GM12878 (cell line): ENCODE results near the gene CYP4F3. TPM values are rescaled to one million over a fixed set of nuclear protein-coding genes. Genes with fewer than 3 reads are reported as not detected.
"Not testable (repeated sequence)": the region's sequence is repeated elsewhere in the genome, so short reads cannot be mapped to it uniquely, and the experiment has no call there.

Experiments used
- ATAC-seq: fragments of 200-7000 bp; cut with Tn5 transposase; 3 replicates; pipeline ENCODE4 v1.9.1; 2020; ENCODE audit warnings: mild to moderate bottlenecking, moderate library complexity
- BruUV-seq: library from RNA; stranded (reverse); fragments of 400-500 nt; replicated peaks from 2 replicates; lab custom pipeline; 2021; lab: Mats Ljungman, UMichigan
- CTCF ChIA-PET: fragments of 300-600 bp; sonication (Branson Sonifier 250); formaldehyde crosslinking; extraction: SDS; loops from one replicate; lab custom pipeline; 2021; ENCODE audit warnings: inconsistent platforms; lab: Yijun Ruan, JAX
- POLR2A ChIA-PET: fragments of 350-600 bp; formaldehyde crosslinking; extraction: SDS; loops from one replicate; lab custom pipeline; 2021; ENCODE audit warnings: inconsistent platforms; lab: Charles Lee
- RAD21 ChIA-PET: fragments of 300-600 bp; sonication (Branson Sonifier 250); formaldehyde crosslinking; loops from one replicate; lab custom pipeline; 2023; ENCODE audit warnings: antibody characterized with exemption; ENCODE audit not compliant: unreplicated experiment; lab: Charles Lee
- SMC1A ChIA-PET: fragments of 300-600 bp; sonication (Branson Sonifier 250); formaldehyde crosslinking; loops from one replicate; lab custom pipeline; 2023; ENCODE audit not compliant: unreplicated experiment, uncharacterized antibody; lab: Charles Lee
- DNase-seq: peaks from one replicate; pipeline ENCODE4 v3.0.0-alpha.2; 2011; ENCODE audit warnings: low read depth, low spot score
- FAIRE-seq: peaks from 3 replicates; lab custom pipeline; 2011; peaks lifted over from hg19 to GRCh38; lab: Jason Lieb, UNC
- H2AFZ ChIP-seq: 2 replicates; pipeline ENCODE4 v1.6.0; 2011; ENCODE audit warnings: low read depth, low read length, control low read depth; ENCODE audit not compliant: control insufficient read depth
- H3K27ac ChIP-seq: 2 replicates; pipeline ENCODE4 v1.5.1; 2011; ENCODE audit warnings: control low read depth; ENCODE audit not compliant: control insufficient read depth, insufficient read depth
- H3K27me3 ChIP-seq, 2 experiments: replicated peaks in 1 of 2; 2 replicates each; pipeline versions ENCODE4 v1.6.0 to v1.6.1; 2011; ENCODE audit warnings: low read length in 1 of 2; ENCODE audit not compliant: control insufficient read depth in 2 of 2, insufficient read depth in 2 of 2
- H3K36me3 ChIP-seq, 2 experiments: 2 replicates each; pipeline ENCODE4 v1.5.1; 2011; ENCODE audit warnings: low read length in 1 of 2; ENCODE audit not compliant: control insufficient read depth in 2 of 2, insufficient read depth in 2 of 2
- H3K4me1 ChIP-seq: 2 replicates; pipeline ENCODE4 v1.6.1; 2011; ENCODE audit warnings: mild to moderate bottlenecking, low read length, moderate library complexity, mixed read lengths; ENCODE audit not compliant: control insufficient read depth, insufficient read depth
- H3K4me2 ChIP-seq: 2 replicates; pipeline ENCODE4 v1.6.0; 2011; ENCODE audit warnings: control low read depth; ENCODE audit not compliant: control insufficient read depth, insufficient read depth
- H3K4me3 ChIP-seq: fragments of 200-600 bp; sonication (generic); 2 replicates; pipeline ENCODE4 v1.5.1; 2016
- H3K79me2 ChIP-seq: 2 replicates; pipeline ENCODE4 v1.6.0; 2011; ENCODE audit warnings: low read length; ENCODE audit not compliant: control insufficient read depth, insufficient read depth
- H3K9ac ChIP-seq: 2 replicates; pipeline ENCODE4 v1.8.0; 2011; ENCODE audit warnings: low read length, control low read depth, mixed read lengths; ENCODE audit not compliant: control insufficient read depth, insufficient read depth
- H3K9me3 ChIP-seq: replicated peaks from 3 replicates; pipeline ENCODE4 v1.5.1; 2011; ENCODE audit warnings: mild to moderate bottlenecking, low read length; ENCODE audit not compliant: control insufficient read depth, insufficient read depth
- H4K20me1 ChIP-seq: 2 replicates; pipeline ENCODE4 v1.6.0; 2011; ENCODE audit not compliant: control insufficient read depth, insufficient read depth
- PRDM15 ChIP-seq: fragments of 450-650 bp; formaldehyde crosslinking; IDR thresholded peaks from 2 replicates; pipeline ENCODE4 v1.4.0; 2020; ENCODE audit warnings: mild to moderate bottlenecking, moderate library complexity
- WGBS: methylation state at CpG from one replicate; pipeline ENCODE4 v1.1.6; 2016; ENCODE audit warnings: low lambda C conversion rate; ENCODE audit not compliant: insufficient replicate concordance, insufficient coverage; ENCODE audit errors: missing lambda C conversion rate; 5-methylcytosine and 5-hydroxymethylcytosine counted together
- in situ Hi-C: fragments of 300-500 bp; cut with MboI; formaldehyde crosslinking; loops from 9 replicates; pipeline ENCODE4 v1.14.3; 2018; ENCODE audit warnings: mixed read lengths
- intact Hi-C: fragments of 100-400 bp; cut with micrococcal nuclease; formaldehyde crosslinking; loops from one replicate; pipeline ENCODE4 v1.14.2; 2022; ENCODE audit not compliant: unreplicated experiment
- polyA plus RNA-seq, 11 experiments: library from polyadenylated mRNA; depleted of rRNA in 4 of 11; unstranded in 6 of 11; stranded (reverse) in 5 of 11; fragments of >200 nt; fragmentation: Nextera tagmentation in 4 of 11; fragmentation: Illumina TruSeq in 1 of 11; extraction: Ambion mirVana in 4 of 11; extraction: Trizol in 1 of 11; gene quantifications; 1 replicate in 1 of 11; 2 replicates in 10 of 11; pipeline versions ENCODE4 v1.2.1 to v1.2.3, GENCODE V29; 2011 to 2016; ENCODE audit warnings: inconsistent platforms in 2 of 11, missing spikeins in 2 of 11, low read depth in 1 of 11
- total RNA-seq, 4 experiments: library from RNA; depleted of rRNA in 3 of 4; stranded (reverse); fragments of >200 nt in 3 of 4; fragmentation: Illumina TruSeq in 1 of 4; extraction: Trizol in 1 of 4; gene quantifications; 2 replicates each; pipeline versions ENCODE4 v1.2.1 to v1.2.3, GENCODE V29; 2013 to 2021

Gene CYP4F3
- total and polyA plus RNA-seq, 10 of the 15 experiments (the other 5 are each of a cell fraction or from before 2014, with no cell fraction given): 0.08 to 4.7 (median 1.2) TPM

- no peak for TF ChIP-seq PRDM15 (CRISPR knock-in tag)
Observed at GRCh38 chr19:15679089-15679488, 38.4 kb downstream of the CYP4F3 start (continued).

- H3K27me3 ChIP-seq, H2AFZ ChIP-seq, in situ Hi-C loops, SMC1A ChIA-PET, H3K36me3 ChIP-seq, CTCF ChIA-PET, H3K9ac ChIP-seq, H3K4me3 ChIP-seq, H3K9me3 ChIP-seq, FAIRE-seq, ATAC-seq, RAD21 ChIA-PET, H3K4me2 ChIP-seq, H3K4me1 ChIP-seq, DNase-seq, BruUV-seq, H3K79me2 ChIP-seq, H3K27ac ChIP-seq, H4K20me1 ChIP-seq, POLR2A ChIA-PET: not testable (repeated sequence)
- intact Hi-C loops: loop anchor here (5.0 kb wide), 1 partner anchor 97 kb away; no protein-coding TSS in a partner anchor
- WGBS: 0% methylated on average over 4 of the region's 4 CpGs
Observed at GRCh38 chr19:15679865-15680264, 39.2 kb downstream of the CYP4F3 start.
